Duodenal mucosa (tissue), 2 donors: Measurements from ENCODE around the gene ADAM23.

Source experiments
- H3K27ac ChIP-seq: one replicate; pipeline ENCODE4 v1.7.0; 2013; ENCODE audit warnings: low read depth, low read length
- H3K27me3 ChIP-seq, 2 donors: one replicate each; pipeline ENCODE4 v1.7.0; 2013; ENCODE audit warnings: low read length in 2 of 2, control low read depth in 1 of 2; ENCODE audit not compliant: insufficient read depth in 2 of 2, control insufficient read depth in 1 of 2
- H3K36me3 ChIP-seq, 2 donors: one replicate each; pipeline ENCODE4 v1.7.0; 2013; ENCODE audit warnings: low read length in 2 of 2, control low read depth in 1 of 2; ENCODE audit not compliant: insufficient read depth in 2 of 2, control insufficient read depth in 1 of 2
- H3K4me1 ChIP-seq, 2 donors: one replicate each; pipeline ENCODE4 v1.7.0; 2013; ENCODE audit warnings: low read length in 2 of 2, control low read depth in 1 of 2; ENCODE audit not compliant: insufficient read depth in 2 of 2, control insufficient read depth in 1 of 2
- H3K4me3 ChIP-seq, 2 donors: one replicate each; pipeline ENCODE4 v1.7.0; 2013; ENCODE audit warnings: low read length in 2 of 2, low read depth in 1 of 2
- H3K9ac ChIP-seq, 2 donors: one replicate each; pipeline ENCODE4 v1.7.0; 2013; ENCODE audit warnings: low read length in 2 of 2, low read depth in 1 of 2
- H3K9me3 ChIP-seq, 2 donors: one replicate each; pipeline ENCODE4 v1.7.0; 2013; ENCODE audit warnings: low read length in 2 of 2, control low read depth in 1 of 2; ENCODE audit not compliant: control insufficient read depth in 1 of 2

ADAM23 gene

DNA sequence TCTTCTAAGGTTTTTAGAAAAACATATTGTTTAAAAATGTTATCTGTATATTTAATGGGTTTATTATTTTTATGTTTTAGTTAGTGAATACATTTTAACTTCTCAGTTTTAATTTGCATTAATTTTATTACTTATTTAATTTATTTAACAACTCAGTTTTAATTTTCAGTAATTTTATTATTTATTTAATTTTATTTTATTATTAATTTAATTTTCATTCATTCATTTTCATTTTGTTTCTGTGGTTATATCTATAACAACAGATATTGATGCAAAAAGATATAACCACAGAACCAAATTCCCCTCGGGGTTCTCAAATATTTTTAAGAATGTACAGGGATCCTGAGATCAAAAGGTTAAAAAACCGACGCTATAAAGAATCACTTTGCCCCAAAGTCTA lies 221.9 kb downstream of the ADAM23 start:
- Histone ChIP-seq H3K4me3 (no peak overlapping the region), H3K9ac (no peak overlapping the region), H3K4me1 (no peaks in the 10 kb centered on the region), H3K27ac (no peak overlapping the region), H3K9me3 (no peaks in the 10 kb centered on the region), H3K36me3 (no peaks in the 10 kb centered on the region), H3K27me3 (no peaks in the 10 kb centered on the region)
